Amniotic epithelial cell (primary cell): ENCODE results near the gene AJAP1.

ENCODE experiments used
- DNase-seq: peaks from one replicate; pipeline ENCODE4 v3.0.0-alpha.2; 2010; ENCODE audit warnings: low read depth

Gene AJAP1

GRCh38 chr1:4631321-4631720 lies 23.1 kb upstream of the AJAP1 start:
- no peak for DNase-seq

- DNase-seq = no peak
Observed at GRCh38 chr1:4633346-4633745, 21.1 kb upstream of the AJAP1 start.

- no peak for DNase-seq
Observed at GRCh38 chr1:4634156-4634792, 20.1 kb upstream of the AJAP1 start.

- no peak for DNase-seq
Observed at GRCh38 chr1:4634793-4635406, 19.5 kb upstream of the AJAP1 start.

- no peak for DNase-seq
Observed at GRCh38 chr1:4636186-4636585, 18.2 kb upstream of the AJAP1 start.

GRCh38 chr1:4636644-4637380 lies 17.6 kb upstream of the AJAP1 start:
- no peak for DNase-seq

- DNase-seq = no peak
Observed at GRCh38 chr1:4637616-4638344, 16.6 kb upstream of the AJAP1 start.

GRCh38 chr1:4638345-4638729 lies 16.1 kb upstream of the AJAP1 start:
- no peak for DNase-seq

- DNase-seq = no peak
Observed at GRCh38 chr1:4640931-4641330, 13.5 kb upstream of the AJAP1 start.

GRCh38 chr1:4647391-4647790 lies 7.0 kb upstream of the AJAP1 start:
- DNase-seq = no peak

GRCh38 chr1:4648657-4649056 lies 5.8 kb upstream of the AJAP1 start:
- no peak for DNase-seq

GRCh38 chr1:4650481-4650880 lies 3.9 kb upstream of the AJAP1 start:
- DNase-seq = peak; percentile 5

GRCh38 chr1:4650981-4651380 lies 3.4 kb upstream of the AJAP1 start:
- no peak for DNase-seq

GRCh38 chr1:4652631-4653327 lies 1.6 kb upstream of the AJAP1 start:
- peak; percentile 2 for DNase-seq

- DNase-seq = no peak
Observed at GRCh38 chr1:4653328-4653660, 1.1 kb upstream of the AJAP1 start.

- no peak for DNase-seq
Observed at GRCh38 chr1:4654764-4655673, 610 bp downstream of the AJAP1 start.

GRCh38 chr1:4655674-4656532 lies 1.5 kb downstream of the AJAP1 start:
- DNase-seq = peak; percentile 3

- DNase-seq = no peak
Observed at GRCh38 chr1:4656533-4657140, 2.2 kb downstream of the AJAP1 start.

GRCh38 chr1:4657244-4657789 lies 2.9 kb downstream of the AJAP1 start:
- no peak for DNase-seq
